Heart right ventricle (tissue), 16 donors: Measurements from ENCODE around the gene RSPH9. TPM values are rescaled to one million over a fixed set of nuclear protein-coding genes. Genes with fewer than 3 reads are reported as not detected.

Source experiments
- ATAC-seq, 8 donors: fragments of 200-7000 bp; cut with Tn5 transposase; one replicate each; pipeline ENCODE4 v1.9.1; 2020; ENCODE audit warnings: mild to moderate bottlenecking in 8 of 8, moderate library complexity in 8 of 8, moderate number of reproducible peaks in 1 of 8
- DNase-seq, 2 donors: peaks; one replicate each; pipeline ENCODE4 v3.0.0-alpha.2; 2020
- H3K27ac ChIP-seq, 10 donors: fragments of 200-600 bp; sonication (generic) in 2 of 10; one replicate each; pipeline versions ENCODE4 v1.5.0 to v1.8.0; 2020 to 2022; ENCODE audit warnings: mild to moderate bottlenecking in 3 of 10
- H3K27me3 ChIP-seq, 7 donors: fragments of 200-600 bp; one replicate each; pipeline ENCODE4 v1.8.0; 2021 to 2022; ENCODE audit warnings: mild to moderate bottlenecking in 2 of 7
- H3K36me3 ChIP-seq, 9 donors: fragments of 200-600 bp; sonication (generic) in 1 of 9; one replicate each; pipeline versions ENCODE4 v1.5.0 to v1.8.0; 2020 to 2022; ENCODE audit warnings: mild to moderate bottlenecking in 2 of 9
- H3K4me1 ChIP-seq, 9 donors: fragments of 200-600 bp; sonication (generic) in 1 of 9; one replicate each; pipeline versions ENCODE4 v1.5.0 to v1.8.0; 2020 to 2022; ENCODE audit warnings: mild to moderate bottlenecking in 4 of 9
- H3K4me3 ChIP-seq, 10 donors: fragments of 200-600 bp; sonication (generic) in 2 of 10; one replicate each; pipeline versions ENCODE4 v1.5.0 to v1.8.0; 2020 to 2022; ENCODE audit warnings: mild to moderate bottlenecking in 7 of 10, moderate library complexity in 2 of 10
- H3K9me3 ChIP-seq, 11 donors: fragments of 200-600 bp in 10 of 11; sonication (generic) in 2 of 11; one replicate each; pipeline versions ENCODE4 v1.5.0 to v1.8.0; 2013 to 2022; ENCODE audit warnings: mild to moderate bottlenecking in 2 of 11, control low read depth in 1 of 11, moderate library complexity in 1 of 11
- WGBS, 2 donors: extraction: QIAGEN DNeasy Blood & Tissue Kit; methylation state at CpG; one replicate each; pipeline ENCODE4 v1.1.7; 2013; ENCODE audit warnings: inconsistent platforms in 1 of 2; 5-methylcytosine and 5-hydroxymethylcytosine counted together
- intact Hi-C, 10 donors: fragments of 100-400 bp; cut with DNase I; formaldehyde crosslinking; loops; one replicate each; pipeline versions ENCODE4 v1.11.1 to v1.14.2; 2022
- polyA plus RNA-seq, 2 donors: library from polyadenylated mRNA; stranded (reverse); fragments of 200-250 nt; gene quantifications; one replicate each; pipeline ENCODE4 v1.2.3, GENCODE V29; 2013
- total RNA-seq, 10 donors: library from RNA; stranded (reverse); fragmentation: NEBNext Ultra II Directional in 3 of 10; extraction: Animal tissue kit (Norgen Biotek cat#: 25700) in 3 of 10; gene quantifications; one replicate each; pipeline versions ENCODE4 v1.2.1 to v1.2.4, GENCODE V29; 2021 to 2023
- TF ChIP-seq, protein P1 (sequence below), 9 donors: fragments of 200-600 bp; sonication (generic) in 2 of 9; IDR thresholded peaks; one replicate each; pipeline versions ENCODE4 v1.5.0 to v1.8.0; 2021 to 2022; ENCODE audit warnings: antibody characterized with exemption in 9 of 9, mild to moderate bottlenecking in 5 of 9, moderate library complexity in 1 of 9
- donor health status: Arrhythmogenic right ventricular cardiomyopathy.
- donor health status: ischemic (EF 13 %, LVEDD 7.1; RV severe dilation, severe dysfunction).
- donor health status: healthy with polysubstance abuse.
- donor health status: DM: no; HTN: yes; CAD: no.
- donor health status: DM: no; HTN: no; CAD: no.
- donor health status: ischemic (EF 25% LVEDD 6.9; RV normal size, moderate dysfunction).
- donor health status: ischemic (EF 25% LVEDD 5.7; RV mildly dilated, moderate dysfunction).
- donor health status: healthy.
- donor health status: DM: yes; HTN: yes; CAD: no.
- donor health status: Ischemic cardiomyopathy.
- donor health status: ischemic (EF 35%, LVEDD 5.7; RV mildly dilated, moderate dysfunction).
- donor health status: nonischemic (EF 11% LVEDD 7.7; RV severe dilation, severe dysfunction).
- donor health status: DM: yes; HTN: yes; CAD: no.
- donor health status: PGD.
- donor health status: ischemic (EF 29% LVEDD 5.4; RV normal size, mild dysfunction).
- donor health status: nonischemic (EF 23%, LVEDD 6.1; RV moderate dilation, normal function).

RSPH9 gene
- total and polyA plus RNA-seq, 12 donors: 0.09 to 0.45 (median 0.13) TPM; not detected in 5

DNA sequence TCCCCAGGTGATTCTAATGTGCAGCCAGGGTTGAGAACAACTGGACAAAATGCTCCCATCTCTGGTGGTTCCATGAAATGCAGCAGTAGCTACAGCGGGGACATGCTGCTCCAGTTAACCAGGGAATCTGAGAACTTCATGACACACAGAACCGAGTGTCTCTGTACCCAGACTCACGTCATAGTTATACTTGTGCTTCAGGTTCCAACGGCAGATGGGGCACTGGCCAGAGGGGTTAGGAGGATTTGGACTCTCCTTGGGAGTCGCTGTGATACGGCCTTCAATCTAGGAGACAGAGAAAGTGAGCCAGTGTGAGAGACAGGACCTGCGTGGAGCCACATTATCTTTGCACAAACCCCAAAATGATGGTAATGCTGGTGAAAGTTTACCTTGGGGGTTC is 33.5 kb downstream of the RSPH9 start:
- intact Hi-C loops: no loop called here
- H3K36me3 ChIP-seq: peaks cover 3 to 94% (median 43%) of the 10 kb centered on the region in 9 donors
- ATAC-seq: no peak

DNA sequence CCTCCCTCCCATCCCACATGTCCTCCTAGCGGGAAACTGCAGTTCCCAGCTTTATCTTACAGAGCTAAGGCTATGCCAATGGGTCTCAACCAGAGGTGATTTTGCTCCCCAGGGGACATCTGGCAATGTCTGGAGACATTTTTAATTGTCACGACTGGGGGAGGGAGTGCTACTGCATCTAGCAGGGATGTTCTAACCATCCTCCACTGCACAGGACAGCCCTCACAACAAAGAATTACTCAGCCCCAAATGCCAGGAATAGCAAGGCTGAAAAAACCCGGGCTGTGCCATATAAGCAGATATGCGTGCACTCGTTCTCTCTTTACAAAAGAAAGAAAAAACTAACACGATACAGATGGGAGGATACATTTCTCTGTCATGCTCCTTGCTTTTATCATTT is 34.2 kb downstream of the RSPH9 start:
- H3K36me3 ChIP-seq: peaks cover 3 to 90% (median 36%) of the 10 kb centered on the region in 9 donors
- no peak for ATAC-seq
- intact Hi-C loops: no loop called here
- DNase-seq: no peak
- no peak overlapping the region for H3K4me3 ChIP-seq
- 87% methylated on average over 6 of the region's 6 CpGs for WGBS, 2 donors
- peak overlapping the region in 1 of 10 donors; percentile 72 for H3K27ac ChIP-seq
- no peaks in the 10 kb centered on the region for H3K9me3 ChIP-seq
- TF ChIP-seq, protein P1, sequence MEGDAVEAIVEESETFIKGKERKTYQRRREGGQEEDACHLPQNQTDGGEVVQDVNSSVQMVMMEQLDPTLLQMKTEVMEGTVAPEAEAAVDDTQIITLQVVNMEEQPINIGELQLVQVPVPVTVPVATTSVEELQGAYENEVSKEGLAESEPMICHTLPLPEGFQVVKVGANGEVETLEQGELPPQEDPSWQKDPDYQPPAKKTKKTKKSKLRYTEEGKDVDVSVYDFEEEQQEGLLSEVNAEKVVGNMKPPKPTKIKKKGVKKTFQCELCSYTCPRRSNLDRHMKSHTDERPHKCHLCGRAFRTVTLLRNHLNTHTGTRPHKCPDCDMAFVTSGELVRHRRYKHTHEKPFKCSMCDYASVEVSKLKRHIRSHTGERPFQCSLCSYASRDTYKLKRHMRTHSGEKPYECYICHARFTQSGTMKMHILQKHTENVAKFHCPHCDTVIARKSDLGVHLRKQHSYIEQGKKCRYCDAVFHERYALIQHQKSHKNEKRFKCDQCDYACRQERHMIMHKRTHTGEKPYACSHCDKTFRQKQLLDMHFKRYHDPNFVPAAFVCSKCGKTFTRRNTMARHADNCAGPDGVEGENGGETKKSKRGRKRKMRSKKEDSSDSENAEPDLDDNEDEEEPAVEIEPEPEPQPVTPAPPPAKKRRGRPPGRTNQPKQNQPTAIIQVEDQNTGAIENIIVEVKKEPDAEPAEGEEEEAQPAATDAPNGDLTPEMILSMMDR (IDR thresholded peaks at IDR 0.05): no peak
- H3K27me3 ChIP-seq: no peaks in the 10 kb centered on the region
- H3K4me1 ChIP-seq: peaks cover 3 to 64% (median 26%) of the 10 kb centered on the region in 9 donors

More for the DNA sequence above, 33.5 kb downstream of the RSPH9 start:
- 89 to 97% methylated on average over 7 of the region's 7 CpGs for WGBS, 2 donors
- peaks cover 3 to 57% (median 24%) of the 10 kb centered on the region in 9 donors for H3K4me1 ChIP-seq
- no peak for DNase-seq
- H3K9me3 ChIP-seq: no peaks in the 10 kb centered on the region
- TF ChIP-seq, protein P1 (IDR thresholded peaks at IDR 0.05): no peak
- no peaks in the 10 kb centered on the region for H3K27me3 ChIP-seq
- no peak overlapping the region for H3K27ac ChIP-seq
- H3K4me3 ChIP-seq: no peak overlapping the region

DNA sequence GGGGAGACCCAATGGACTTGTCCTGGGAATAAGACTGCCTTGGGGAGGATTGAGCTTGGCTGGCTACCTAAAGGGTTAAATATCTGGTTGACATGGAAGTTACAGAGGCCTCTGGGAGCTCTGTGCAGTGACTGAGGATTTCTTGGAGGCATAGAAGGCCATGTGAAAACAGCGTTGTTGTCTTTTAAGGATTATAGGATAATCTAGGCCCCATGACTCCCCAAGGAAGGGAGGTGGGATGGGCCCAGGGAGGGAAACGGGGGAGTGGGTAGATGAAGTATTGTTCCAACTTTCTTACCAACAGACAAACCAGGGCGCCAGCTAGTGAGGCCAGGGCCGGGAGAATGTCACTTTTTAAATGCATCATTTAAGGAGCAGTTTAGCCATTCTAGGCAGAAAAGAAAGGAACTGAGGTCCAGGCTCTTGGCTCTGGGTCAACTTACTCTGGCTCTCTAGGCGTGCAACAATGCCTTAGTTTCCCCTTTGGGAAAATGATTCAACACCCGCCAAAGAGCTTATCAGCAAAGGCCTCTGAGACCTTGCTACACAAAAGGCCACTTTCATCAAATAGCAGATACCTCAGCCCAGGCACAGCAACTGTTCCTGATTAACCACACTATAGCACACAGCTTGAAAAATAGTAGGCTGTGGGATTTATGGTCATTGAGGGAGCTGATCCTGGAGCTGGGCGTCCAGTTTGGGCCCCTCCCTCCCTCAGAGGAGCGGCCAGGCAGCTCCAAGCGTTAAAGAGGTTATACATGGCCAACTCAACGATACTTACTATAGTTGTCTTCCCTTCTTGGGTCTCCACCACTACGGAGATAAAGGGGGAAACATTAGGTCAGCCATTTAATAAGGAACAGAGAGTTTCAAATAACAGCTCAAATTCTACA is 35.7 kb downstream of the RSPH9 start:
- DNase-seq (no peak), ATAC-seq (peak in 5 of 8 donors; percentile 19 to 61 (median 28))
- peaks cover 3 to 73% (median 26%) of the 10 kb centered on the region in 9 donors for H3K4me1 ChIP-seq
- no peaks in the 10 kb centered on the region for H3K27me3 ChIP-seq
- WGBS, 2 donors: 57 to 69% methylated on average over 11 of the region's 11 CpGs
- intact Hi-C loops: loop anchor here in 2 of 10 donors (5.0 kb wide), 1 partner anchor 37 kb away; no protein-coding TSS in a partner anchor
- peak overlapping the region in 9 of 10 donors; percentile 25 to 72 (median 41) for H3K27ac ChIP-seq
- no peaks in the 10 kb centered on the region for H3K9me3 ChIP-seq
- H3K4me3 ChIP-seq: no peak overlapping the region
- TF ChIP-seq, protein P1 (IDR thresholded peaks at IDR 0.05): no peak
- H3K36me3 ChIP-seq: peaks cover 0 to 81% (median 21%) of the 10 kb centered on the region in 9 donors

DNA sequence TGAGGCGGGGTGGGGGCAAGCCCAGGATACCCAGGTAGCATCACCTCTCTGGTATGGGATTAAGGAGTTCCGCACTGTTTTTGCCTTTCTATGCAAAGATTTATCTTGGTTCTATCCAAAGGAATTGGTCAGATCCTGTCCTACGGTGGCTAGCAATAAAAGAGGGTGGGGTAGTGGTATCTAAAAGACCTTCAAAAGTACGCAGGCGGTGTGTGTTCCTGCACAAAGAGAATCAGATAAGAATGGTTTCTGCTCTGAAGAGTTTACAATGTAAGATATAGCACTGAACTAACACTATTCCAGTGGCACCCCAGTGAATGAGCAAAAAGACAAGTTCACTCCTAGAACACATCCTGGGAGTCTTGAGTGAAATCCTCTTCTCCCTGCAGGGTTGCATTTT is 36.5 kb downstream of the RSPH9 start:
- ATAC-seq (no peak), DNase-seq (no peak)
- intact Hi-C loops: loop anchor here in 2 of 10 donors (5.0 kb wide), 1 partner anchor 36 kb away; no protein-coding TSS in a partner anchor
- no peaks in the 10 kb centered on the region for H3K27me3 ChIP-seq
- H3K4me3 ChIP-seq: no peak overlapping the region
- H3K4me1 ChIP-seq: peaks cover 4 to 80% (median 30%) of the 10 kb centered on the region in 9 donors
- WGBS, 2 donors: 79 to 95% methylated on average over 5 of the region's 5 CpGs
- no peaks in the 10 kb centered on the region for H3K9me3 ChIP-seq
- TF ChIP-seq, protein P1 (IDR thresholded peaks at IDR 0.05): no peak
- peak overlapping the region in 6 of 10 donors; percentile 35 to 63 (median 42) for H3K27ac ChIP-seq
- H3K36me3 ChIP-seq: peaks cover 0 to 80% (median 19%) of the 10 kb centered on the region in 9 donors
